Tibial nerve (tissue), 4 donors: Measurements from ENCODE around the gene CCL3. TPM values are rescaled to one million over a fixed set of nuclear protein-coding genes. Genes with fewer than 3 reads are reported as not detected.
"Not testable (repeated sequence)": the region's sequence is repeated elsewhere in the genome, so short reads cannot be mapped to it uniquely, and the experiment has no call there.

Experiments used
- DNase-seq, 2 donors: peaks; one replicate each; pipeline ENCODE4 v3.0.0-alpha.2; 2019; ENCODE audit warnings: low spot score in 2 of 2
- H3K27ac ChIP-seq, 4 donors: fragments of 200-600 bp; sonication (generic) in 3 of 4; one replicate each; pipeline ENCODE4 v1.5.1; 2017 to 2019; ENCODE audit warnings: mild to moderate bottlenecking in 1 of 4
- H3K27me3 ChIP-seq, 2 donors: fragments of 200-600 bp; sonication (generic) in 1 of 2; one replicate each; pipeline versions ENCODE4 v1.5.1 to v1.6.0; 2017 to 2019
- H3K36me3 ChIP-seq, 3 donors: fragments of 200-600 bp; sonication (generic); one replicate each; pipeline ENCODE4 v1.5.1; 2018 to 2019
- H3K4me1 ChIP-seq, 4 donors: fragments of 200-600 bp; sonication (generic) in 3 of 4; one replicate each; pipeline ENCODE4 v1.5.1; 2017 to 2019
- H3K4me3 ChIP-seq, 4 donors: fragments of 200-600 bp; sonication (generic) in 3 of 4; one replicate each; pipeline ENCODE4 v1.5.1; 2017 to 2019; ENCODE audit warnings: mild to moderate bottlenecking in 1 of 4, moderate library complexity in 1 of 4
- H3K9me3 ChIP-seq, 4 donors: fragments of 200-600 bp; sonication (generic) in 3 of 4; one replicate each; pipeline ENCODE4 v1.5.1; 2017 to 2019
- EP300 ChIP-seq, 2 donors: sonication (generic); formaldehyde crosslinking; IDR thresholded peaks; one replicate each; pipeline ENCODE4 v1.6.1; 2017; ENCODE audit warnings: antibody characterized with exemption in 2 of 2, mild to moderate bottlenecking in 1 of 2
- POLR2A ChIP-seq, 2 donors: fragments of 450-650 bp; IDR thresholded peaks; one replicate each; pipeline ENCODE4 v1.6.1; 2017; ENCODE audit warnings: antibody characterized with exemption in 2 of 2, mild to moderate bottlenecking in 2 of 2, moderate library complexity in 2 of 2
- WGBS, 2 donors: methylation state at CpG; one replicate each; pipeline ENCODE4 v1.1.5; 2018; 5-methylcytosine and 5-hydroxymethylcytosine counted together
- total RNA-seq, 4 donors: library from RNA; depleted of rRNA; stranded (reverse); fragments of >200 nt; gene quantifications; one replicate each; pipeline ENCODE4 v1.1.0, GENCODE V29; 2016
- TF ChIP-seq, protein P1 (sequence below), 5 experiments: fragments of 200-600 bp in 3 of 5; fragments of 450-650 bp in 2 of 5; sonication (generic) in 3 of 5; IDR thresholded peaks; one replicate each; pipeline ENCODE4 v1.5.1; 2016 to 2019; ENCODE audit warnings: antibody characterized with exemption in 5 of 5, mild to moderate bottlenecking in 3 of 5, moderate library complexity in 2 of 5

The CCL3 gene
- total RNA-seq, 4 donors from 2014 or later = 3.6 TPM; not detected in 3

DNA sequence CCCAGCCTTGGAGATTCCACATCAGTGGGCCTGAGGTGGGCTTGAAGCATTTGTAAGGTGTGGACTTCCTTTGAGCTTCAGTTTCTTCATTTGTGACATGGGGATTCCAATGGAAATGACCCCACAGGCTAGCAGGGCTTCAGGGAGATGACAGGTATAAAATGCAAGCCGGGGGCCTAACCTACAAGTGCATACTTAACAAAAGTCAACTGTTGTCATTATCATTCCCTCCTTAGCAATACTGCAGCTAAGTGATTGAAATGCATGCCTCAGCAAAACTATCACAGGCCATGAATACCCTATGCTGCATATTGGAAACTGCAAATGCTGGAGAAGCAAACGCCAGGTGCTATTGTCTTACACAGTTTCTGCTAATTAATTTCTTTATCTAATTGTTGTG, 33.5 kb upstream of the CCL3 start:
- whole genome bisulfite sequencing, 2 donors = 65 to 78% methylated on average over 2 of the region's 2 CpGs
- Histone ChIP-seq H3K27ac (no peak overlapping the region), H3K4me1 (peaks cover 0 to 8% (median 0%) of the 10 kb centered on the region in 4 donors), H3K9me3 (peaks cover 0 to 23% (median 0%) of the 10 kb centered on the region in 4 donors), H3K36me3 (peaks cover 0 to 5% (median 0%) of the 10 kb centered on the region in 3 donors), H3K4me3 (no peak overlapping the region), H3K27me3 (no peaks in the 10 kb centered on the region)
- TF ChIP-seq, protein P1, sequence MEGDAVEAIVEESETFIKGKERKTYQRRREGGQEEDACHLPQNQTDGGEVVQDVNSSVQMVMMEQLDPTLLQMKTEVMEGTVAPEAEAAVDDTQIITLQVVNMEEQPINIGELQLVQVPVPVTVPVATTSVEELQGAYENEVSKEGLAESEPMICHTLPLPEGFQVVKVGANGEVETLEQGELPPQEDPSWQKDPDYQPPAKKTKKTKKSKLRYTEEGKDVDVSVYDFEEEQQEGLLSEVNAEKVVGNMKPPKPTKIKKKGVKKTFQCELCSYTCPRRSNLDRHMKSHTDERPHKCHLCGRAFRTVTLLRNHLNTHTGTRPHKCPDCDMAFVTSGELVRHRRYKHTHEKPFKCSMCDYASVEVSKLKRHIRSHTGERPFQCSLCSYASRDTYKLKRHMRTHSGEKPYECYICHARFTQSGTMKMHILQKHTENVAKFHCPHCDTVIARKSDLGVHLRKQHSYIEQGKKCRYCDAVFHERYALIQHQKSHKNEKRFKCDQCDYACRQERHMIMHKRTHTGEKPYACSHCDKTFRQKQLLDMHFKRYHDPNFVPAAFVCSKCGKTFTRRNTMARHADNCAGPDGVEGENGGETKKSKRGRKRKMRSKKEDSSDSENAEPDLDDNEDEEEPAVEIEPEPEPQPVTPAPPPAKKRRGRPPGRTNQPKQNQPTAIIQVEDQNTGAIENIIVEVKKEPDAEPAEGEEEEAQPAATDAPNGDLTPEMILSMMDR (IDR thresholded peaks at IDR 0.05) = no peak
- TF ChIP-seq POLR2A (IDR thresholded peaks at IDR 0.05) = no peak
- no peak for TF ChIP-seq EP300 (IDR thresholded peaks at IDR 0.05)
- DNase-seq = no peak

DNA sequence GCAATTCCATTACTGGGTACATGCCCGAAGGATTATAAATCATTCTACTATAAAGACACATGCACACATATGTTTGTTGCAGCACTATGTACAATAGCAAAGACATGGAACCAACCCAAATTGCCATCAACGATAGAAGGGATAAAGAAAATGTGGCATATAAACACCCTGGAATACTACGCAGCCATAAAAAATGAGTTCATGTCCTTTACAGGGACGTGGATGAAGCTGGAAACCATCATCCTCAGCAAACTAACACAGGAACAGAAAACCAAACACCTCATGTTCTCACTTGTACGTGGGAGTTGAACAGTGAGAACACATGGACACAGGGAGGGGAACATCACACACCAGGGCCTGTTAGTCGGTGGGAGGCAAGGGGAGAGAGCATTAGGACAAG, 31.2 kb upstream of the CCL3 start:
- WGBS, 2 donors = 65 to 70% methylated on average over 6 of the region's 6 CpGs
- H3K9me3 ChIP-seq = peaks cover 0 to 14% (median 0%) of the 10 kb centered on the region in 4 donors
- not testable (repeated sequence) for H3K4me3 ChIP-seq, H3K4me1 ChIP-seq, H3K27ac ChIP-seq, H3K36me3 ChIP-seq, H3K27me3 ChIP-seq, DNase-seq

DNA sequence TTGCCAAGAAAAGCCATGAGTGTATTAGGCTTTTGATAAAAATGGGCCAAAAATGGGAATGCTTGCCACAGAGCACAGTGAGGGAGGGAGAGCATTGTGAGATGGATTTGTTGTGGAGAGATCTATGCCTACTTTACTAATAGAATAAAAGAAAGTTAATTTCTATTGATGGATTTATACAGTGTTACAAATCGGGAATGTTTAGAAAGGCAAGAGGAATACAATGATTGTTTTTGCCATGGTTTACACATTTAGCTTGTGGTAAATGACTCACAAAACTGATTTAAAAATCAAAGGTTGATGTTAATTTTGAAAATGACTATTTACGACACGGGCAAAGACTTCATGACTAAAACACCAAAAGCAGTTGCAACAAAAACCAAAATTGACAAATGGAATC, 30.3 kb upstream of the CCL3 start:
- no peak for DNase-seq
- H3K27ac ChIP-seq = no peak overlapping the region
- H3K9me3 ChIP-seq = peaks cover 0 to 6% (median 0%) of the 10 kb centered on the region in 4 donors
- peaks cover 0 to 3% (median 0%) of the 10 kb centered on the region in 3 donors for H3K36me3 ChIP-seq
- no peak overlapping the region for H3K4me3 ChIP-seq
- 68 to 72% methylated on average over 3 of the region's 3 CpGs for WGBS, 2 donors
- H3K4me1 ChIP-seq = peaks cover 0 to 7% (median 0%) of the 10 kb centered on the region in 4 donors
- H3K27me3 ChIP-seq = no peaks in the 10 kb centered on the region
- TF ChIP-seq POLR2A (IDR thresholded peaks at IDR 0.05) (no peak), EP300 (IDR thresholded peaks at IDR 0.05) (no peak)
- TF ChIP-seq, protein P1 (IDR thresholded peaks at IDR 0.05) = no peak

DNA sequence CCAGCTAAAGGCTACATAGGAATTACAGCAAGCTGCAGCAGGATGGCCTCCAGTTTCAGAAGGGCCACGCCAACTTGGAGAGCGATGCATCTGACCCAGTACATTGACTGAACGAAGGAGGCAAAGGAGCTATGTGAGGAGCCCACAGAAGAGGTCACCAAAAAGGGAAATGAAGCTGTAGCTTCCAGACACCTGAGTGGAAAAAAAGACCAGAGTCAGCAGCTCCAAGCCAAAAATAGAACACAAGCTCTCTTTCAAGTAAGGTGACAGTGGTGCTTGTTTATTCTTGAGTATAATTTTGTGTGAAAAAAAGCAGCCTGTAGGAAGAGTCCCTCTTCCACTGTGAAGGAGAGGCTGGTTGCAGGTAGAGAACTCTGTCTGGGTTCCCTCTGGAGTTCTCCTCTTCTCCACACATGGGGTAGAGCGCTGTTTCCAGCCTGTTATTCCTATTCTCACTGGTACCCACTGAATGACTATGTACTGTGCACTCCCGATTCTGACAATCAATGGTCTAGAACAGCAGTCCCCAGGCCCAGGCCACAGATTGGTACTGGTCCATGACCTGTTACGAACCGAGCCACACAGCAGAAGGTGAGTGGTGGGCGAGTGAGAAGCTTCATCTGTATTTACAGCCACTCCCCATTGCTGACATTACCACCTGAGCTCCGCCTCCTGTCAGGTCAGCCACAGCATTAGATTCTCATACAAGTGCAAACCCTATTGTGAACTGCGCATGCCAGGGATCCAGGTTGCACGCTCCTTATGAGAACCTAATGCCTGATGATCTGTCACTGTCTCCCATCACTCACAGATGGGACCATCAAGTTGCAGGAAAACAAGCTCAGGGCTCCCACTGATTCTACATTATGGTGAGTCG, 28.8 kb upstream of the CCL3 start:
- no peak for TF ChIP-seq POLR2A (IDR thresholded peaks at IDR 0.05)
- TF ChIP-seq, protein P1 (IDR thresholded peaks at IDR 0.05) = no peak
- no peak for TF ChIP-seq EP300 (IDR thresholded peaks at IDR 0.05)
- no peak overlapping the region for H3K4me3 ChIP-seq
- 88 to 92% methylated on average over 12 of the region's 12 CpGs for WGBS, 2 donors
- no peaks in the 10 kb centered on the region for H3K36me3 ChIP-seq
- H3K4me1 ChIP-seq = peaks cover 0 to 7% (median 0%) of the 10 kb centered on the region in 4 donors
- no peaks in the 10 kb centered on the region for H3K27me3 ChIP-seq
- no peak for DNase-seq
- no peaks in the 10 kb centered on the region for H3K9me3 ChIP-seq
- no peak overlapping the region for H3K27ac ChIP-seq

DNA sequence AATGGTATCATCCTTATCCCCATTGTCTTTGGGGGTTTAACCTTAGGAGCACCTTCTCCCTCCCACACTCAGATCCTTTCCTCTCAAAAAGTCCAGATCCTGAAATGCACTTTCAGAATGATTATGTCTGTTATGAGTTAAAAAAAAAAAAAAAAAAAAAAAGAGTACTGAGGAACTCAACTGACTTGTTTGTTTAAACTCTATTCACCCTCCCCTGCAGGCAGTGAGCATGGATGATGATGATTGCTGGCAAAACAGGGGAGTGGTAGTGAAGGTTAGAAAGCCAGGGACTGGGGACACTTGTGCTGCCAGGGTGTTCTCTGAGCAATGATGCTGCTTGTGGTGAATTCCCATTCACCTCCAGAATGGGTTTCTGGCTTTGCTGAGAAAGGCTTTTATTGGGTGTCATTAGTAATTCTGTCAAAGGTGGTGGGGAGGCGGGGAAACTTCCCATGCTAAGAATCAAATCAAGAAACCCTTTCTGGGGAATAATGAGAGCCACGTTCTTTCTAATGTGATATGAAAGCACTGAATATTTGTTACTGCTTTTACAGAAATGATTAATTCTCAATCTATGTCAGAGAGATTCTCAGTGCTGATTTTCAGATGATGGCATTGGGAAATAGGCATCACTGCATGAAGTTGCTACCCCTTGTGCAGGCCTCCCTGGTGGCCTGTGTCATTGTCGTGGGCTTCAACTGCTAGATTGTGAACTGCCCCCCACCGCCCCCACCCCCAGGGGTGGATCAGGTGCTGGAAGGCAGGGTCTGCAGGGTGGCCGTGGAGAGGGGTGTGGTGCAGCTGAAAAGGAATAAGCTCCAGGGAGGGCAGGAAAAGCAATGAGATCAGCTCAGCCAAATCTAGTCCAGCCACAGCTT, 27.8 kb upstream of the CCL3 start:
- Histone ChIP-seq H3K4me1 (peaks cover 0 to 7% (median 0%) of the 10 kb centered on the region in 4 donors), H3K4me3 (no peak overlapping the region), H3K27ac (no peak overlapping the region), H3K27me3 (no peaks in the 10 kb centered on the region), H3K9me3 (no peaks in the 10 kb centered on the region), H3K36me3 (no peaks in the 10 kb centered on the region)
- no peak for DNase-seq
- TF ChIP-seq EP300 (IDR thresholded peaks at IDR 0.05) (no peak), POLR2A (IDR thresholded peaks at IDR 0.05) (no peak)
- TF ChIP-seq, protein P1 (IDR thresholded peaks at IDR 0.05) = no peak
- WGBS, 2 donors = 15 to 27% methylated on average over 5 of the region's 5 CpGs

DNA sequence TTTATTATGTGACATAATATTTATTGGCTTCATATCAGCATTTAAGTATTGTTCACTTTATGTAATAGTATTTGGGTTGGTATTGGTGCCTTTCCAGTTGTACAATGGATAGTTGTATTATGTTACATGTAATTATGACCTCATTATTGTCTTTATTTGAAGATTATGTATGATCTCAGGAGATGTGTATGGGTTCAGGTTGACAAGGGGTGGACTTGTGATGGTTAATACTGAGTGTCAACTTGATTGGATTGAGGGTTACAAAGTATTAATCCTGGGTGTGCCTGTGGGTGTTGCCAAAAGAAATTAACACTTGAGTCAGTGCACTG, 25.7 kb upstream of the CCL3 start:
- not testable (repeated sequence) for H3K9me3 ChIP-seq, DNase-seq, H3K27me3 ChIP-seq, H3K36me3 ChIP-seq, H3K27ac ChIP-seq, H3K4me3 ChIP-seq, H3K4me1 ChIP-seq

DNA sequence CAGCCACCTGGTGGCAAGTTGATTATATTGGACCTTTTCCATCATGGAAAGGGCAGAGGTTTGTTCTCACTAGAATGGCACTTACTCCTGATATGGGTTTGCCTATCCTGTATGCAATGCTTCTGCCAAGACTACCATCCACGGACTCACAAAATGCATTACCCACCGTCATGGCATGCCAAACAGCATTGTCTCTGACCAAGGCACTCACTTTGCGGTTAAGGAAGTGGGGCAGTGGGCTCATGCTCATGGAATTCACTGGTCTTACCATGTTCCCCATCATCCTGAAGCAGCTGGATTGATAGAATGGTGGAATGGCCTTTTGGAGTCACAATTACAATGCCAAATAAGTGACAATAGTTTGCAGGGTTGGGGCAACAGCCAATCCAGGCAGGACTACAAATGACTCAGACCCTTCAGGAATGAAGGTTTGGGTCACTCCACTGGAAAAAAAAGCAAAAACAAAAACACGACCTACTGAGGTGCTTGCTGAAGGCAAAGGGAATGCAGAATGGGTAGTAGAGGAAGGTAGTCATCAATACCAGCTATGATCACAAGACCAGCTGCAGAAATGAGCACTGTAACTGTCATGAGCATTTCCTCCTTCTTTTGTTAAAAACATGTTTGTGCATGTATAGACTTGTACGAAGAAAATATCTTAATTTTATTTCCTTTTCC, 25.2 kb upstream of the CCL3 start:
- H3K9me3 ChIP-seq, H3K27me3 ChIP-seq, H3K36me3 ChIP-seq, DNase-seq, H3K4me3 ChIP-seq, H3K4me1 ChIP-seq, H3K27ac ChIP-seq: not testable (repeated sequence)
- 81 to 83% methylated on average over 5 of the region's 5 CpGs for WGBS, 2 donors

DNA sequence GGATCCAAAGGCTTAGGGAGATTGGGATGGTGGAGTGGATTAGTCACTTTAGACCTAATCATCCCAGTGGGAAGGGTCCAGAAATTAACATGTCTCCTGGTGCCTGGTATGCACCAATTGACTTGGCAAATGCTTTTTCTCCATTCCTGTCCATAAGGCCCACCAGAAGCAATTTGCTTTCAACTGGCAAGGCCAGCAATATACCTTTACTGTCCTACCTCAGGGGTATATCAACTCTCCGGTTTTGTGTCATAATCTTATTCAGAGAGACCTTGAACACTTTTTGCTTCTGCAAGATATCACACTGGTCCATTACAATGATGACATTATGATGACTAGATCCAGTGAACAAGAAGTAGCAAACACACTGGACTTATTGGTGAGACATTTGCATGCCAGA, 23.2 kb upstream of the CCL3 start:
- H3K9me3 ChIP-seq, H3K4me3 ChIP-seq, DNase-seq, H3K4me1 ChIP-seq, H3K27ac ChIP-seq, H3K27me3 ChIP-seq, H3K36me3 ChIP-seq: not testable (repeated sequence)
- 82 to 88% methylated on average over 1 of the region's 1 CpG for WGBS, 2 donors
